Placental pericyte (primary cell): ENCODE measurements around the gene CCDC40. TPM values are rescaled to one million over a fixed set of nuclear protein-coding genes. Genes with fewer than 3 reads are reported as not detected.

Experiments used
- small RNA-seq: library from RNA; depleted of rRNA; stranded (forward); fragments of <200 nt; gene quantifications from one replicate; pipeline ENCODE3, GENCODE V24; 2012; ENCODE audit warnings: low replicate concordance
- total RNA-seq: library from RNA; depleted of rRNA; stranded (reverse); fragments of >200 nt; gene quantifications from 2 replicates; pipeline ENCODE4 v1.2.3, GENCODE V29; 2012

CCDC40 gene, protein sequence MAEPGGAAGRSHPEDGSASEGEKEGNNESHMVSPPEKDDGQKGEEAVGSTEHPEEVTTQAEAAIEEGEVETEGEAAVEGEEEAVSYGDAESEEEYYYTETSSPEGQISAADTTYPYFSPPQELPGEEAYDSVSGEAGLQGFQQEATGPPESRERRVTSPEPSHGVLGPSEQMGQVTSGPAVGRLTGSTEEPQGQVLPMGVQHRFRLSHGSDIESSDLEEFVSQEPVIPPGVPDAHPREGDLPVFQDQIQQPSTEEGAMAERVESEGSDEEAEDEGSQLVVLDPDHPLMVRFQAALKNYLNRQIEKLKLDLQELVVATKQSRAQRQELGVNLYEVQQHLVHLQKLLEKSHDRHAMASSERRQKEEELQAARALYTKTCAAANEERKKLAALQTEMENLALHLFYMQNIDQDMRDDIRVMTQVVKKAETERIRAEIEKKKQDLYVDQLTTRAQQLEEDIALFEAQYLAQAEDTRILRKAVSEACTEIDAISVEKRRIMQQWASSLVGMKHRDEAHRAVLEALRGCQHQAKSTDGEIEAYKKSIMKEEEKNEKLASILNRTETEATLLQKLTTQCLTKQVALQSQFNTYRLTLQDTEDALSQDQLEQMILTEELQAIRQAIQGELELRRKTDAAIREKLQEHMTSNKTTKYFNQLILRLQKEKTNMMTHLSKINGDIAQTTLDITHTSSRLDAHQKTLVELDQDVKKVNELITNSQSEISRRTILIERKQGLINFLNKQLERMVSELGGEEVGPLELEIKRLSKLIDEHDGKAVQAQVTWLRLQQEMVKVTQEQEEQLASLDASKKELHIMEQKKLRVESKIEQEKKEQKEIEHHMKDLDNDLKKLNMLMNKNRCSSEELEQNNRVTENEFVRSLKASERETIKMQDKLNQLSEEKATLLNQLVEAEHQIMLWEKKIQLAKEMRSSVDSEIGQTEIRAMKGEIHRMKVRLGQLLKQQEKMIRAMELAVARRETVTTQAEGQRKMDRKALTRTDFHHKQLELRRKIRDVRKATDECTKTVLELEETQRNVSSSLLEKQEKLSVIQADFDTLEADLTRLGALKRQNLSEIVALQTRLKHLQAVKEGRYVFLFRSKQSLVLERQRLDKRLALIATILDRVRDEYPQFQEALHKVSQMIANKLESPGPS
- total RNA-seq, result 3.0 and 6.3 TPM in 2 replicates

DNA sequence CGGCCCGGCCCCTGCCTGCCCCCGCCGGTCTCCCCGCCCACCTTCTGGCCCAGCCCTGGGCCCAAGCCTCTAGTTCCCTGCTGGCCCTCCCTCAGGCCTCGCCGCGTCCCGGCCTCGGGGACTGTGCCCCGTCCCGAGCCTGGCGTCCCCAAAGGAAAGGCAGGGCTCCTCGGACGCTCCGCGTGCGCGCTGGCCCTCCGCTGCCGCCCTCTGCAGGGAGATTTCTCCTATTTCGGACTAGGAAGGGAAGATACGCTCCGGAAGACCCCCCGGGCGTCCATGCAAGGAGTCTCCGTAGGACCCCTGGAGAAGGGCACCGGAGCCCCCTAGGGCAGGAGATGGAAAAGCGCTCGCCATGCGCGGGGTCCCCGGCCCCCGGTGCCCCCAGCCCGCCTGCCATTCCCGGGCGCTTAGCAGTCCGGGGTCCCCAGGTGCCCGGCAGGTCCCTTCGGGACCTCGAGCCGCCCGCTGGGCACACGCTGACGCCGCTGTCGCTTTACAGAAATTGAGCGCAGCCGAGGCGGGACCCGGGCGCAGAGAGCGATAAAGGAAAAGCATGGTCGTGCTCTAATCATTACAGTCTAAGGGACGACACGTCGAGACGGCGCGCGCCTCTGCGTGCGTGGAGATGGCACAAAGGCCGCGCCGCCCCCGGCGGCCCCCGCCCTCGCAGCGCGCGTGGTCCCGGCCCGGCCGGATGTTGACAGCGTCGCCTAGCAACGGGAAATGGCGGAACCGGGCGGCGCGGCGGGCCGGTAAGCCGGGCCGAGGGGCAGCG is at the start of gene CCDC40:
Gene CCDC40, plus strand, starts transcription at position 706 of the 778 bp plus-strand sequence. Its CDS starts 21 bp downstream, at position 727.

GRCh38 chr17:80035687-80035936 is 830 bp upstream of the CCDC40 start, which contains the start of gene TBC1D16:
Gene TBC1D16, minus strand, starts transcription at chr17:80035872. Its CDS starts 22,325 bp downstream, at chr17:80013547.

DNA sequence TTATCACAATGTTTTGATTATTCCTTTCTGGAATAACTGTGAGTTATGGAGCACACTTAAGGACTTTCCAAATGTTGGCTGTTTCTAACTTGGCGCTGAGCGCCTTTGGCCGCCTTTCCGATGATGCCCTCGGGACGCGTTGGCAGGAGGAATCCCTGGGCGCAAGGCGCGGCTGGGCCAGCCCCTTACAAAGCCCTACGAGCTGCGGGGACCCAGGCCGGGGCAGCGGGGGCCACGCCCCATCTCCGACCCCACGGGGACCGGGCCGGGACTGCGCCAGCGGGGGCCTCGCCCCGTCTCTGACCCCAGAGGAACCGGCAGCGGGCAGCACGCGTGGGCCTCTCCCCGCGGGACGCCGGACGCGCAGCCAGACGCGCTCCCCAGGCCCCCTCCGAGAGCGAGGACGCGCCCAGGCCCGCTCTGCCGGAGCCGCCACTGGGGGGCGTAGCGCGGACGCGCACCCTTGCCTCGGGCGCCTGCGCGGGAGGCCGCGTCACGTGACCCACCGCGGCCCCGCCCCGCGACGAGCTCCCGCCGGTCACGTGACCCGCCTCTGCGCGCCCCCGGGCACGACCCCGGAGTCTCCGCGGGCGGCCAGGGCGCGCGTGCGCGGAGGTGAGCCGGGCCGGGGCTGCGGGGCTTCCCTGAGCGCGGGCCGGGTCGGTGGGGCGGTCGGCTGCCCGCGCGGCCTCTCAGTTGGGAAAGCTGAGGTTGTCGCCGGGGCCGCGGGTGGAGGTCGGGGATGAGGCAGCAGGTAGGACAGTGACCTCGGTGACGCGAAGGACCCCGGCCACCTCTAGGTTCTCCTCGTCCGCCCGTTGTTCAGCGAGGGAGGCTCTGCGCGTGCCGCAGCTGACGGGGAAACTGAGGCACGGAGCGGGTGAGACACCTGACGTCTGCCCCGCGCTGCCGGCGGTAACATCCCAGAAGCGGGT is 64.8 kb downstream of the CCDC40 start, which contains the start of gene GAA:
Gene GAA, plus strand, starts transcription at position 571 of the 935 bp plus-strand sequence. CDS start 3,006 bp downstream, outside the sequence.

DNA sequence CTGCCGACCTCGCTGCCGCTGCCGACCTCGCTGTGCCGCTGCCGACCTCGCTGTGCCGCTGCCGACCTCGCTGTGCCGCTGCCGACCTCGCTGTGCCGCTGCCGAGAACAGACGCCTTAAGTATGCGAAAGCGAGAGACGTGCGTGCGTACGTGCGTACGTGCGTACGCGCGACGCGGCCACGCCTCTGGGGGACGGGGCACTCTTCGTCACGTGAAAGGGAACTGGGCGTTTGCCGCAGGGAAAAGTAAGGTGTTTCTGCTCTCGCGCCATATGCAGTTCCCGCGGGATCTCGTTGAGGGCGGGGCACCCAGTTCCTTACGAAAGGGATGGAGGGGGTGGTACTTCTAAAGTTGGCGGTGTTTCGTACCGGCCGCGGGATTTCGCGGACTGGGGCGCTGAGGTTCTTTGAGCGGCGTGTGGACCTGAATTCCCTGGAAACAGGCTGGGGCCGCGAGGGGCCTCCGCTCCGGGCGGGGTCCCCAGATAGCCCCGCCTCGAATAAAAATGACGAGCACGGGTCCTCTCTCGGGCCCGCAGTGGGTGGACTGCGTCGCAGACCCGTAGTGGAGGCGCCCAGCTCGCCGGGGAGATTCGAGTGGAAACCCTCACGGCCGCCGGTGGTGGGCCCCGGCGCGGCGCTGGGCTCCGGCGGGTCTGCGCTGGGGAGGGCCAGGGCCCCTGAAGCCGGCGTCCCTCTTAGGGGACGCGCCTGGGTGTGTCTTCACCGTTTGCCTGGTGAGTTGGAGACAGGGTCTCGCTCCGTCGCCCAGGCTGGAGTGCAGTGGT is 110.8 kb downstream of the CCDC40 start, which contains the start of gene EIF4A3:
Gene EIF4A3, minus strand, starts transcription at position 94 of the 788 bp plus-strand sequence. CDS start 167 bp downstream, outside the sequence.

Small RNAs within 50 kb of the gene (small RNA-seq; reads per million reads assigned to genes)
- gene AC087741.2 (not detected), gene MIR1268B (not detected)

Other genes with a start within 250 kb of the CCDC40 start
- gene CBX8, start 239.6 kb upstream of the CCDC40 start, total RNA-seq, result 5.3 and 9.4 TPM in 2 replicates
- 29.8 and 62.2 TPM in 2 replicates for gene CBX4, start 197.2 kb upstream of the CCDC40 start, total RNA-seq
- gene TBC1D16, start 770 bp upstream of the CCDC40 start, total RNA-seq, result 38.1 and 46.0 TPM in 2 replicates
- gene GAA, start 64.9 kb downstream of the CCDC40 start, total RNA-seq, result 12.3 and 54.7 TPM in 2 replicates
- gene EIF4A3, start 110.5 kb downstream of the CCDC40 start, total RNA-seq, result 114 and 178 TPM in 2 replicates
- gene CARD14, start 133.4 kb downstream of the CCDC40 start, total RNA-seq, result 0.43 and 0.44 TPM in 2 replicates
- 10.3 and 40.0 TPM in 2 replicates for gene SGSH, start 183.7 kb downstream of the CCDC40 start, total RNA-seq
- 12.9 and 17.5 TPM in 2 replicates for gene SLC26A11, start 183.8 kb downstream of the CCDC40 start, total RNA-seq
- 103 and 141 TPM in 2 replicates for gene RNF213, start 224.2 kb downstream of the CCDC40 start, total RNA-seq